WTC11 (cell line): Measurements from ENCODE around the gene CERS1. TPM values are rescaled to one million over a fixed set of nuclear protein-coding genes. Genes with fewer than 3 reads are reported as not detected.

Experiments used
- ATAC-seq: fragments of 200-7000 bp; cut with Tn5 transposase; 2 replicates; pipeline ENCODE4 v1.10.0; 2021; ENCODE audit warnings: mild to moderate bottlenecking, moderate library complexity
- CTCF ChIA-PET: fragments of 300-600 bp; sonication (Branson Sonifier 250); formaldehyde crosslinking; loops from one replicate; lab custom pipeline; 2021; ENCODE audit warnings: antibody characterized with exemption; lab: Charles Lee
- POLR2A ChIA-PET: fragments of 350-600 bp; sonication (Branson Sonifier 250); formaldehyde crosslinking; loops from one replicate; lab custom pipeline; 2021; ENCODE audit warnings: antibody characterized with exemption; lab: Charles Lee
- DNase-seq: peaks from one replicate; pipeline ENCODE4 v3.0.0; 2021; ENCODE audit warnings: low spot score
- H3K27ac Mint-ChIP-seq: 2 replicates; pipeline ENCODE4 v1.8.0; 2021; ENCODE audit warnings: mixed read lengths
- H3K27me3 Mint-ChIP-seq: 2 replicates; pipeline ENCODE4 v1.8.0; 2021; ENCODE audit warnings: low read depth, mild to moderate bottlenecking, moderate library complexity, mixed read lengths
- H3K36me3 Mint-ChIP-seq: 2 replicates; pipeline ENCODE4 v1.8.0; 2021; ENCODE audit warnings: mixed read lengths
- H3K4me1 Mint-ChIP-seq: 2 replicates; pipeline ENCODE4 v1.8.0; 2022; ENCODE audit warnings: mixed read lengths
- H3K4me3 Mint-ChIP-seq: 2 replicates; pipeline ENCODE4 v1.8.0; 2021; ENCODE audit warnings: mild to moderate bottlenecking, moderate library complexity, mixed read lengths
- H3K9me3 Mint-ChIP-seq: 2 replicates; pipeline ENCODE4 v1.8.0; 2021; ENCODE audit warnings: mixed read lengths
- CREM ChIP-seq: sonication (generic); formaldehyde crosslinking; IDR thresholded peaks from 2 replicates; pipeline ENCODE4 v1.8.1; 2022; ENCODE audit warnings: mild to moderate bottlenecking, missing genetic modification reagents, moderate library complexity
- FOXK1 ChIP-seq: sonication (generic); formaldehyde crosslinking; IDR thresholded peaks from 2 replicates; pipeline ENCODE4 v1.8.0; 2022; ENCODE audit warnings: mild to moderate bottlenecking, moderate library complexity, missing genetic modification reagents
- FOXP1 ChIP-seq: sonication (generic); formaldehyde crosslinking; IDR thresholded peaks from 2 replicates; pipeline ENCODE4 v1.8.0; 2022; ENCODE audit warnings: missing genetic modification reagents, mild to moderate bottlenecking, moderate library complexity, borderline replicate concordance
- MYBL2 ChIP-seq: sonication (generic); formaldehyde crosslinking; IDR thresholded peaks from 2 replicates; pipeline ENCODE4 v1.8.1; 2023; ENCODE audit warnings: mild to moderate bottlenecking, moderate library complexity, missing genetic modification reagents
- PRRX2 ChIP-seq: fragments of 250-450 bp; sonication (Bioruptor Pico); IDR thresholded peaks from 2 replicates; pipeline ENCODE4 v1.8.0; 2021; ENCODE audit warnings: mild to moderate bottlenecking
- RORB ChIP-seq: fragments of 250-450 bp; sonication (Bioruptor Pico); IDR thresholded peaks from 2 replicates; pipeline ENCODE4 v1.9.0; 2021; ENCODE audit warnings: mild to moderate bottlenecking
- SP1 ChIP-seq: sonication (generic); formaldehyde crosslinking; conservative IDR thresholded peaks from 2 replicates; pipeline ENCODE4 v1.8.1; 2022; ENCODE audit warnings: missing genetic modification reagents
- TCF7 ChIP-seq: sonication (generic); formaldehyde crosslinking; IDR thresholded peaks from 2 replicates; pipeline ENCODE4 v1.8.0; 2022; ENCODE audit warnings: mild to moderate bottlenecking, low read depth, missing genetic modification reagents, moderate library complexity
- ZNF121 ChIP-seq: sonication (generic); formaldehyde crosslinking; IDR thresholded peaks from 2 replicates; pipeline ENCODE4 v1.8.0; 2023; ENCODE audit warnings: missing genetic modification reagents
- ZNF263 ChIP-seq: sonication (generic); formaldehyde crosslinking; IDR thresholded peaks from 2 replicates; pipeline ENCODE4 v1.8.1; 2022; ENCODE audit warnings: low read depth, mild to moderate bottlenecking, moderate library complexity, missing genetic modification reagents
- ZNF671 ChIP-seq: fragments of 250-450 bp; sonication (Bioruptor Pico); IDR thresholded peaks from 2 replicates; pipeline ENCODE4 v1.8.0; 2021; ENCODE audit warnings: mild to moderate bottlenecking
- total RNA-seq: library from RNA; stranded (reverse); gene quantifications from 3 replicates; pipeline ENCODE4 v1.2.3, GENCODE V29; 2021
- TF ChIP-seq, protein P1 (sequence below): sonication (generic); formaldehyde crosslinking; IDR thresholded peaks from 2 replicates; pipeline ENCODE4 v1.8.1; 2023; ENCODE audit warnings: mild to moderate bottlenecking, missing genetic modification reagents, moderate library complexity
- TF ChIP-seq, protein P2 (sequence below): sonication (generic); formaldehyde crosslinking; IDR thresholded peaks from 2 replicates; pipeline ENCODE4 v1.8.0; 2023; ENCODE audit warnings: mild to moderate bottlenecking, missing genetic modification reagents
- TF ChIP-seq, protein P3 (sequence below): sonication (generic); formaldehyde crosslinking; IDR thresholded peaks from 2 replicates; pipeline ENCODE4 v1.8.0; 2022; ENCODE audit warnings: mild to moderate bottlenecking, missing genetic modification reagents

Gene CERS1
- total RNA-seq, 1 experiment from 2014 or later, result 14.7 TPM

DNA sequence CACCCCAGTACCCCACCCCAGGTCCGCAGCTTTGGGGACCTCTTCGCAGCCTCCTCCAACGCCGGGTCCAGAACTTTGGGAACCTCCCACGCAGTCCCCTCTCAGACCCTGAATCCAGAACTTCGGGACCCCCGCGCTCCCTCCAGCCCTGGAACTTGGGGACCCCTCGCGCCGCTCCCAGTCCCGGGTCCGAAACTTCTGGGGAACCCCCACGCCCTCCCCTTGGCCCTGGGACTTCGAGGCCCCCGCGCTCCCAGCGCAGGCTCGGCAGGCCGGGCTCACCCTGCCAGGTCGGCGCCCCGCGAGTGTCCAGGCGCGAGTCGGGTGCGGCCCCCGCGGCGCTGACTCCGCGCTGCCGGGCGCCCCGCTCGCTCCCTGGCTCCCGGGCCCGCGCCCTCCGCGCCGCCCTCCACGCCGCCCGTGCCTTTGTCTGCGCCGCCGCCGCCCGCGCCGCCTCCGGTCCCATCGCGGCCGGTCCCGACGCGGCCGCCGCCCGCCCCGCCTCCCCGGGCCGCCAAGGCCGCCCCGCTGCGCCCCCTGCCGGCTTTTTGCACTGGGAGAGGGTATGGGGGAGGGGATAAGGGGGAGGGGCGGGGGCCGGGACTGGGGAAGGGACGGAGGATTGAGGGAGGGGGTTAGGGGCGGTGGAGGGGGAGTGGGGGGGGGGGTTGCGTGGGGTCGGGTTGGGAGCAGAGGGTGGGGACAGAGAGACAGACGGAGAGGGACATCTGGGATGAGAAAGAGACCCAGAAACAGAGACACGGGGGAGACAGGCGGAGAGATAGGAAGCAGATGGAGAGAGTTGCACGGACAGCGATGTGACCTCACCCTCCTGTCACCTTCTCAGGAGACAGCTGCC, 45.0 kb upstream of the CERS1 start, which contains the start of gene HOMER3:
TSS of gene HOMER3 (minus strand) at position 449 of the 859 bp plus-strand sequence. CDS start 2,235 bp downstream, outside the sequence.
- Mint-ChIP-seq H3K27ac (no peak within 1 kb of the TSS; the same call in 1 of the 2 replicates), H3K4me3 (peak within 1 kb of the TSS; percentile 82), H3K36me3 (peaks cover 7% of the 10 kb centered on the region), H3K9me3 (no peaks in the 10 kb centered on the region), H3K4me1 (peaks cover 24% of the 10 kb centered on the region), H3K27me3 (peaks cover 34% of the 10 kb centered on the region)
- DNase-seq, result peak; percentile 71
- peak; percentile 29 for ATAC-seq
- TF ChIP-seq, protein P1, sequence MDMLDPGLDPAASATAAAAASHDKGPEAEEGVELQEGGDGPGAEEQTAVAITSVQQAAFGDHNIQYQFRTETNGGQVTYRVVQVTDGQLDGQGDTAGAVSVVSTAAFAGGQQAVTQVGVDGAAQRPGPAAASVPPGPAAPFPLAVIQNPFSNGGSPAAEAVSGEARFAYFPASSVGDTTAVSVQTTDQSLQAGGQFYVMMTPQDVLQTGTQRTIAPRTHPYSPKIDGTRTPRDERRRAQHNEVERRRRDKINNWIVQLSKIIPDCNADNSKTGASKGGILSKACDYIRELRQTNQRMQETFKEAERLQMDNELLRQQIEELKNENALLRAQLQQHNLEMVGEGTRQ (CRISPR knock-in tag), result 0 out of 2 replicates have a peak, but pooled peaks have one; percentile 8
- no peak for TF ChIP-seq PRRX2 (CRISPR knock-in tag)
- CTCF ChIA-PET, result interaction anchor here (0.7 to 2.3 kb wide), 7 partner anchors 12 to 55 kb away, joined by 4 to 13 read pairs (median 7); partner anchors contain the start of genes COPE and DDX49
- POLR2A ChIA-PET, result no interaction called here

DNA sequence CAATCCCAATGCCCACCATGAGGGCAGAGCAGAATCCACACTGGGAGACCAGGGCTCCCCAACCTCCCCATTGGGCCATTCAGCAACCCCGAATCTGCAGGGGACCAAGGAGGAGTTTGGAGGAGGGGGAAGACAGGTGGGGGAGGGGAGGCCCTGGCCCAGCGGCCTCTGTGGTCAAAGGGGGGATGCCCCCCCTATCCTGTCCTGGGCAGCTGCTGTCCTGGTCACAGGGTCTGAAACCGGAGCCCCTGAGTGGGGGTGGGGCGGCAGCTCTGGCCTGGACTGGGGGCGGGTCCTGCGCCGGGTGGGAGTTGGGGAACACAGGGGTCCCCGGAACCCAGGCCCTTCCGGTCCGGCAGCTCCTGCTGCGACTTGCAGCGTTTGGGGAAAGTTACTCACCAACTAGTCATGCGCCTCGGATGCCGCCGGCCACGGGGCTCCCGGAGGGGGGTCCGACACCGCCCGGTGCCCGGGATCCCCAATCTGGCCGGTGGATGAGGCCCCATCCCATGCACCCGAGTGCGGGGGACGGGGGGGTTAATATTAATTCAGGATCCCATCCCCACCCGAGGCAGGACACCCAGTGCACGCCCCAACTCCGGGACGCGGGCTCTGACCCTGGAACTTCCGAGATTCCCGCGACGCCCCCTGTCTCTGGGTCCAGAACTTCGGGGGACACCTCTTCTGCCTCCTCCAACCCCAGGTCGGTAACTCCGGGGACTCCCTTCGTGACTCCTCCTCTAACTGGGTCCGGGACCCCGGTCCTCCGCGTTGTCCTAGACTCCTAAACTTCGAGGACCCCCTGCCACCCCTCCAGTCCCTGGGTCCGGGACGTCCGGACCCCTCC, 44.2 kb upstream of the CERS1 start:
- CTCF ChIA-PET, result interaction anchor here (0.9 to 2.3 kb wide), 7 partner anchors 11 to 56 kb away, joined by 3 to 13 read pairs (median 5); partner anchors contain the start of genes CERS1, COPE and DDX49
- H3K4me1 Mint-ChIP-seq, result peaks cover 24% of the 10 kb centered on the region
- H3K4me3 Mint-ChIP-seq, result peak overlapping the region; percentile 82
- no peak overlapping the region for H3K27ac Mint-ChIP-seq
- TF ChIP-seq, protein P2, sequence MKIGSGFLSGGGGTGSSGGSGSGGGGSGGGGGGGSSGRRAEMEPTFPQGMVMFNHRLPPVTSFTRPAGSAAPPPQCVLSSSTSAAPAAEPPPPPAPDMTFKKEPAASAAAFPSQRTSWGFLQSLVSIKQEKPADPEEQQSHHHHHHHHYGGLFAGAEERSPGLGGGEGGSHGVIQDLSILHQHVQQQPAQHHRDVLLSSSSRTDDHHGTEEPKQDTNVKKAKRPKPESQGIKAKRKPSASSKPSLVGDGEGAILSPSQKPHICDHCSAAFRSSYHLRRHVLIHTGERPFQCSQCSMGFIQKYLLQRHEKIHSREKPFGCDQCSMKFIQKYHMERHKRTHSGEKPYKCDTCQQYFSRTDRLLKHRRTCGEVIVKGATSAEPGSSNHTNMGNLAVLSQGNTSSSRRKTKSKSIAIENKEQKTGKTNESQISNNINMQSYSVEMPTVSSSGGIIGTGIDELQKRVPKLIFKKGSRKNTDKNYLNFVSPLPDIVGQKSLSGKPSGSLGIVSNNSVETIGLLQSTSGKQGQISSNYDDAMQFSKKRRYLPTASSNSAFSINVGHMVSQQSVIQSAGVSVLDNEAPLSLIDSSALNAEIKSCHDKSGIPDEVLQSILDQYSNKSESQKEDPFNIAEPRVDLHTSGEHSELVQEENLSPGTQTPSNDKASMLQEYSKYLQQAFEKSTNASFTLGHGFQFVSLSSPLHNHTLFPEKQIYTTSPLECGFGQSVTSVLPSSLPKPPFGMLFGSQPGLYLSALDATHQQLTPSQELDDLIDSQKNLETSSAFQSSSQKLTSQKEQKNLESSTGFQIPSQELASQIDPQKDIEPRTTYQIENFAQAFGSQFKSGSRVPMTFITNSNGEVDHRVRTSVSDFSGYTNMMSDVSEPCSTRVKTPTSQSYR, result peak; percentile 96
- TF ChIP-seq, protein P1 (CRISPR knock-in tag), result peak; percentile 63
- TF ChIP-seq RORB (no peak), ZNF121 (CRISPR knock-in tag) (no peak), CREM (CRISPR knock-in tag) (no peak), ZNF263 (CRISPR knock-in tag) (peak; percentile 66; the same call in 1 of the 2 replicates), TCF7 (CRISPR knock-in tag) (no peak), FOXP1 (no peak), SP1 (CRISPR knock-in tag) (peak; percentile 74; the same call in 1 of the 2 replicates), PRRX2 (CRISPR knock-in tag) (no peak), ZNF671 (CRISPR knock-in tag) (no peak), MYBL2 (0 out of 2 replicates have a peak, but pooled peaks have one; percentile 20), FOXK1 (0 out of 2 replicates have a peak, but pooled peaks have one; percentile 20)
- TF ChIP-seq, protein P3, sequence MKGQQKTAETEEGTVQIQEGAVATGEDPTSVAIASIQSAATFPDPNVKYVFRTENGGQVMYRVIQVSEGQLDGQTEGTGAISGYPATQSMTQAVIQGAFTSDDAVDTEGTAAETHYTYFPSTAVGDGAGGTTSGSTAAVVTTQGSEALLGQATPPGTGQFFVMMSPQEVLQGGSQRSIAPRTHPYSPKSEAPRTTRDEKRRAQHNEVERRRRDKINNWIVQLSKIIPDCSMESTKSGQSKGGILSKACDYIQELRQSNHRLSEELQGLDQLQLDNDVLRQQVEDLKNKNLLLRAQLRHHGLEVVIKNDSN (CRISPR knock-in tag), result peak; percentile 33; the same call in 1 of the 2 replicates
- POLR2A ChIA-PET, result interaction anchor here (0.6 to 1.3 kb wide), 2 partner anchors 21 to 350 kb away, joined by 3 to 7 read pairs; partner anchors contain the start of genes COPE and DDX49
- DNase-seq (peak; percentile 80), ATAC-seq (peak; percentile 66)
- peaks cover 7% of the 10 kb centered on the region for H3K36me3 Mint-ChIP-seq
- peaks cover 30% of the 10 kb centered on the region for H3K27me3 Mint-ChIP-seq
- no peaks in the 10 kb centered on the region for H3K9me3 Mint-ChIP-seq
